Neural progenitor cell (in vitro differentiated cells): Measurements from ENCODE around the gene ANO2. TPM values are rescaled to one million over a fixed set of nuclear protein-coding genes. Genes with fewer than 3 reads are reported as not detected.

Experiments used
- DNase-seq: peaks from one replicate; pipeline ENCODE4 v3.0.0-alpha.2; 2016; ENCODE audit warnings: low spot score
- H2AFZ ChIP-seq: fragments of 200-600 bp; sonication (generic); replicated peaks from 2 replicates; pipeline ENCODE4 v1.6.1; 2016; ENCODE audit warnings: antibody characterized with exemption
- H3F3A ChIP-seq: fragments of 200-600 bp; sonication (generic); 2 replicates; pipeline ENCODE4 v1.6.1; 2016; ENCODE audit warnings: antibody characterized with exemption, low read depth
- H3K27ac ChIP-seq: fragments of 200-600 bp; sonication (generic); 2 replicates; pipeline ENCODE4 v1.5.1; 2016; ENCODE audit warnings: mild to moderate bottlenecking
- H3K27me3 ChIP-seq: fragments of 200-600 bp; sonication (generic); 2 replicates; pipeline ENCODE4 v1.6.1; 2016; ENCODE audit warnings: mild to moderate bottlenecking, moderate library complexity
- H3K36me3 ChIP-seq: fragments of 200-600 bp; sonication (generic); 2 replicates; pipeline ENCODE4 v1.5.1; 2016
- H3K4me1 ChIP-seq: fragments of 200-600 bp; sonication (generic); 2 replicates; pipeline ENCODE4 v1.6.1; 2016; ENCODE audit warnings: mixed run types
- H3K4me2 ChIP-seq: fragments of 200-600 bp; sonication (generic); 2 replicates; pipeline ENCODE4 v1.6.1; 2016
- H3K4me3 ChIP-seq: fragments of 200-600 bp; sonication (generic); 2 replicates; pipeline ENCODE4 v1.5.1; 2016
- H3K79me2 ChIP-seq: fragments of 200-600 bp; sonication (generic); 2 replicates; pipeline ENCODE4 v1.6.1; 2016; ENCODE audit warnings: low read depth
- H3K9ac ChIP-seq: fragments of 200-600 bp; sonication (generic); 2 replicates; pipeline ENCODE4 v1.6.1; 2016
- H3K9me3 ChIP-seq: fragments of 200-600 bp; sonication (generic); 2 replicates; pipeline ENCODE4 v1.5.1; 2016; ENCODE audit warnings: low read depth
- H4K20me1 ChIP-seq: fragments of 200-600 bp; sonication (generic); 2 replicates; pipeline ENCODE4 v1.6.1; 2016; ENCODE audit warnings: low read depth
- H3K27ac Mint-ChIP-seq: 3 replicates; pipeline ENCODE4 v1.8.0; 2021; ENCODE audit warnings: mixed read lengths
- H3K27me3 Mint-ChIP-seq: 2 replicates; pipeline ENCODE4 v1.8.0; 2022; ENCODE audit warnings: low read depth, mild to moderate bottlenecking, inconsistent platforms, moderate library complexity, mixed read lengths; ENCODE audit not compliant: insufficient read depth
- H3K36me3 Mint-ChIP-seq: 3 replicates; pipeline ENCODE4 v1.8.0; 2021; ENCODE audit warnings: mixed read lengths
- H3K4me1 Mint-ChIP-seq: 3 replicates; pipeline ENCODE4 v1.8.0; 2021; ENCODE audit warnings: mixed read lengths
- H3K4me3 Mint-ChIP-seq: 3 replicates; pipeline ENCODE4 v1.8.0; 2021; ENCODE audit warnings: mild to moderate bottlenecking, moderate library complexity, mixed read lengths
- H3K9me3 Mint-ChIP-seq: 3 replicates; pipeline ENCODE4 v1.8.0; 2020; ENCODE audit warnings: mixed read lengths
- CTCF ChIP-seq: fragments of 200-600 bp; sonication (generic); IDR thresholded peaks from 2 replicates; pipeline ENCODE4 v1.5.1; 2017; ENCODE audit warnings: antibody characterized with exemption, mild to moderate bottlenecking
- EZH2 ChIP-seq: fragments of 200-600 bp; sonication (generic); IDR thresholded peaks from 2 replicates; pipeline ENCODE4 v1.6.1; 2017; ENCODE audit warnings: antibody characterized with exemption, mild to moderate bottlenecking, moderate library complexity
- EZH2phosphoT487 ChIP-seq: fragments of 200-600 bp; sonication (generic); IDR thresholded peaks from 2 replicates; pipeline ENCODE4 v1.6.1; 2017; ENCODE audit warnings: antibody characterized with exemption
- total RNA-seq: library from RNA; depleted of rRNA; stranded (reverse); fragments of >200 nt; gene quantifications from 2 replicates; pipeline ENCODE4 v1.2.3, GENCODE V29; 2015; ENCODE audit warnings: low replicate concordance

The ANO2 gene
- total RNA-seq, 1 donor from 2014 or later, result 4.8 TPM

DNA sequence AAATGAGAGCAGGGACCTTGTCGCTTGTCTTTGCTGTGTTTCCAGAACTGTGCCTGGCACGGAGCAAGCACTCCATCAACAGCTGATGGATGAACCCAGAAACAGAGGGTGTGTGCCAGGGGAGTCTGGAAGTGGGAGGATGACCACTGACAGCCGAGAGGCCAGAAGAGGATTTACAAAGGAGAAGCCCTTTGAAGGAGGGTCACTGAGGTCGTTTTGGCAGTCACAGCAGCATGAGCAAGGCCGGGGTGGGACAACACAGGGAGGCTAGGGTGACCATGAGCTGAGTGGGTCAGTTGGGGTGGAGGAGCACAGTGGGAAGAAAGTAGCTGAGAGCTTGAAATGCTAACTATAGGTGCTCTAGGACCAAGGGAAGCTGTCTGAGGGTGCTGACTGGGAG is 313.6 kb downstream of the ANO2 start:
- H3F3A ChIP-seq, result no peaks in the 10 kb centered on the region
- no peaks in the 10 kb centered on the region for H3K79me2 ChIP-seq
- H3K4me2 ChIP-seq, result no peak overlapping the region
- peaks cover 8% of the 10 kb centered on the region for H3K27me3 Mint-ChIP-seq
- no peak overlapping the region for H2AFZ ChIP-seq
- H3K4me1 ChIP-seq, result peaks cover 6% of the 10 kb centered on the region
- no peak for DNase-seq
- H3K27me3 ChIP-seq, result no peaks in the 10 kb centered on the region
- H4K20me1 ChIP-seq, result no peaks in the 10 kb centered on the region
- H3K9me3 ChIP-seq, result no peaks in the 10 kb centered on the region
- no peaks in the 10 kb centered on the region for H3K36me3 ChIP-seq
- no peak for TF ChIP-seq EZH2
- no peak for TF ChIP-seq CTCF
- TF ChIP-seq EZH2phosphoT487, result no peak
- H3K4me1 Mint-ChIP-seq, result peaks cover 25% of the 10 kb centered on the region
- no peaks in the 10 kb centered on the region for H3K9me3 Mint-ChIP-seq
- H3K9ac ChIP-seq, result no peak overlapping the region
- H3K27ac ChIP-seq, result no peak overlapping the region
- H3K36me3 Mint-ChIP-seq, result no peaks in the 10 kb centered on the region
- no peak overlapping the region for H3K4me3 ChIP-seq
- no peak overlapping the region for H3K4me3 Mint-ChIP-seq
- H3K27ac Mint-ChIP-seq, result no peak overlapping the region

DNA sequence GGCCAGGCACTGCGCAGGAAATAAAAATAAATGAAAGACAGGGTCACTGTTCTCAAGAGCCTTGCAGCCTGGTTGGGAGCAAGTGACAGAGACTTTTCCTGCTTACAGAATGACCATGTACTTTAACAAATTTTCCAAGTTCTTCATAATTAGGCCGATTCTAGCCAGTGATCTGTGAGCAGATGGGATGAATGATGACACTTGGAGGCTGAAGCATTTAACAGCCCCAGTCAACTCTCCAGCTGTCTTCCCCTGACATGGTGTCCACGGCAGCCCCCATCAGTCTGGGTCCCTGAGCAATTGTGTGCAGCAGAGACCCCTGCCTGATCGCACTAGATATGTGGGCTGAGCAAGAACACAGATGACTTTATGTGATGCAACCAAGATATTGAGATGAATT is 314.3 kb downstream of the ANO2 start:
- no peak for DNase-seq
- Mint-ChIP-seq H3K4me1 (peaks cover 21% of the 10 kb centered on the region), H3K9me3 (no peaks in the 10 kb centered on the region), H3K27me3 (peaks cover 7% of the 10 kb centered on the region), H3K36me3 (no peaks in the 10 kb centered on the region), H3K4me3 (no peak overlapping the region), H3K27ac (no peak overlapping the region)
- TF ChIP-seq CTCF (no peak), EZH2 (no peak), EZH2phosphoT487 (no peak)
- no peak overlapping the region for H3K4me2 ChIP-seq
- H3K79me2 ChIP-seq, result no peaks in the 10 kb centered on the region
- no peaks in the 10 kb centered on the region for H3K36me3 ChIP-seq
- no peak overlapping the region for H3K27ac ChIP-seq
- no peaks in the 10 kb centered on the region for H4K20me1 ChIP-seq
- no peak overlapping the region for H3K9ac ChIP-seq
- H3K9me3 ChIP-seq, result no peaks in the 10 kb centered on the region
- H3F3A ChIP-seq, result no peaks in the 10 kb centered on the region
- no peaks in the 10 kb centered on the region for H3K27me3 ChIP-seq
- no peak overlapping the region for H2AFZ ChIP-seq
- H3K4me3 ChIP-seq, result no peak overlapping the region
- H3K4me1 ChIP-seq, result peaks cover 6% of the 10 kb centered on the region

- Mint-ChIP-seq H3K27me3 (peaks cover 7% of the 10 kb centered on the region), H3K27ac (peak overlapping the region; percentile 31), H3K9me3 (no peaks in the 10 kb centered on the region), H3K4me3 (no peak overlapping the region), H3K36me3 (no peaks in the 10 kb centered on the region), H3K4me1 (peaks cover 14% of the 10 kb centered on the region)
- Histone ChIP-seq H3K27me3 (no peaks in the 10 kb centered on the region), H3K4me1 (peaks cover 4% of the 10 kb centered on the region), H3K4me3 (no peak overlapping the region), H3K9ac (no peak overlapping the region), H3F3A (no peaks in the 10 kb centered on the region), H3K4me2 (no peak overlapping the region), H4K20me1 (no peaks in the 10 kb centered on the region), H3K9me3 (no peaks in the 10 kb centered on the region), H3K27ac (no peak overlapping the region), H3K36me3 (no peaks in the 10 kb centered on the region), H3K79me2 (no peaks in the 10 kb centered on the region), H2AFZ (no peak overlapping the region)
- no peak for DNase-seq
- TF ChIP-seq EZH2, result no peak
- TF ChIP-seq CTCF, result no peak
- no peak for TF ChIP-seq EZH2phosphoT487
Observed at GRCh38 chr12:5628501-5628900, 316.6 kb downstream of the ANO2 start.
